Loucy (cell line): ENCODE results near the gene GRM3.

Experiments
- EZH2phosphoT487 ChIP-seq: fragments of 200-600 bp; IDR thresholded peaks from 2 replicates; pipeline ENCODE4 v1.6.1; 2018; ENCODE audit warnings: antibody characterized with exemption, mild to moderate bottlenecking, moderate library complexity, borderline replicate concordance
- TF ChIP-seq, protein P1 (sequence below): fragments of 200-600 bp; sonication (generic); conservative IDR thresholded peaks from 2 replicates; pipeline ENCODE4 v1.5.1; 2014; ENCODE audit warnings: mild to moderate bottlenecking, antibody characterized with exemption, low read length

DNA sequence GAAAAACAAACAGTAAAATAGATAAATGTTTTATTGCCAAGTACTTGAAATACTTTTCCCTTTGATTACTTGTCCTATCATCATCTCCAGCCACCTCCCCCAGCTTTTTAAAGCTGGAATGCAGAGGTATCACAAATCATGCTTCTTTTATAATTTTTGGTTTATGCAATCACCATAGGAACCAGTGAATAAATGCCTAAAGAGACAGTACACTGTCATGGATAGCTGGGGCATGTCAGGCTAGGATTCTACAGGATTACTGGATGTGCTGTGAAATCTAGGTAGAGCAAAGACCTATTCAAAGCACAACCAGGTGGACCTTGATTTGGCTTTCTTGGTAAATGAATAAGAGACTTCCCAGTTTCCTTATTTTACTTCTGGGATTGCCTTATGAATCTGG, 257.2 kb downstream of the GRM3 start:
- TF ChIP-seq, protein P1, sequence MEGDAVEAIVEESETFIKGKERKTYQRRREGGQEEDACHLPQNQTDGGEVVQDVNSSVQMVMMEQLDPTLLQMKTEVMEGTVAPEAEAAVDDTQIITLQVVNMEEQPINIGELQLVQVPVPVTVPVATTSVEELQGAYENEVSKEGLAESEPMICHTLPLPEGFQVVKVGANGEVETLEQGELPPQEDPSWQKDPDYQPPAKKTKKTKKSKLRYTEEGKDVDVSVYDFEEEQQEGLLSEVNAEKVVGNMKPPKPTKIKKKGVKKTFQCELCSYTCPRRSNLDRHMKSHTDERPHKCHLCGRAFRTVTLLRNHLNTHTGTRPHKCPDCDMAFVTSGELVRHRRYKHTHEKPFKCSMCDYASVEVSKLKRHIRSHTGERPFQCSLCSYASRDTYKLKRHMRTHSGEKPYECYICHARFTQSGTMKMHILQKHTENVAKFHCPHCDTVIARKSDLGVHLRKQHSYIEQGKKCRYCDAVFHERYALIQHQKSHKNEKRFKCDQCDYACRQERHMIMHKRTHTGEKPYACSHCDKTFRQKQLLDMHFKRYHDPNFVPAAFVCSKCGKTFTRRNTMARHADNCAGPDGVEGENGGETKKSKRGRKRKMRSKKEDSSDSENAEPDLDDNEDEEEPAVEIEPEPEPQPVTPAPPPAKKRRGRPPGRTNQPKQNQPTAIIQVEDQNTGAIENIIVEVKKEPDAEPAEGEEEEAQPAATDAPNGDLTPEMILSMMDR, result no peak
- no peak for TF ChIP-seq EZH2phosphoT487
